ENCODE measurements around the gene GFY.

DNA sequence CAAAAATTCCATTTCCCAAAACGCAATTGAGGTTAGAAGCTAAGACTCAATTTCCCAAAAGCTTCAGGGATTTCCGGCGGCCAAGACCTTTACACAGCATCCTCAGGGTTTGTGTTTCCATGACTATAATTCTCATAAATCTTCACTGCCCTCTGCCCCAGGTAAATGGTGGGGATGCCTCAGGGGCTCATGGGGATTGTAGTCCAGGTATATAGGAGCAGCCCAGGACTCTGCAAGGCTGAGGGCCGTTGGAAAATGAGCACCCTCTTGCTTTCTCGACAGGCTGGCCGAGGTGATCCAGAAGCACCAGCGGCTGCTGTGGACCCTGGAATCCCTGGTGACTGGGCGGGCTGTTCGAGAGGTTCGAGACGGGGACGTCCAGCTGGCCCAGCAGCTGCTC is 34.2 kb downstream of the GFY start:
- TF ChIP-seq CTCF (IDR thresholded peaks at IDR 0.05; ENCODE audit: insufficient read depth, low read length, poor library complexity, severe bottlenecking) (no peak), EZH2phosphoT487 (conservative IDR thresholded peaks at IDR 0.05; ENCODE audit: low read length) (no peak)

All from SU-DHL-6 (cell line).